Hepatocyte (in vitro differentiated cells): ENCODE measurements around the gene NUBPL. TPM values are rescaled to one million over a fixed set of nuclear protein-coding genes. Genes with fewer than 3 reads are reported as not detected.

Source experiments
- DNase-seq: peaks from one replicate; pipeline ENCODE4 v3.0.0-alpha.2; 2016; ENCODE audit warnings: low spot score
- H2AFZ ChIP-seq: fragments of 200-600 bp; sonication (generic); 2 replicates; pipeline ENCODE4 v1.6.0; 2016; ENCODE audit warnings: antibody characterized with exemption, mild to moderate bottlenecking
- H3K27ac ChIP-seq: fragments of 200-600 bp; sonication (generic); 2 replicates; pipeline ENCODE4 v1.5.1; 2016; ENCODE audit warnings: mild to moderate bottlenecking
- H3K27me3 ChIP-seq: fragments of 200-600 bp; sonication (generic); 2 replicates; pipeline ENCODE4 v1.6.1; 2016
- H3K36me3 ChIP-seq: fragments of 200-600 bp; sonication (generic); replicated peaks from 2 replicates; pipeline ENCODE4 v1.5.1; 2016; ENCODE audit warnings: low read depth; ENCODE audit not compliant: insufficient read depth
- H3K4me1 ChIP-seq: fragments of 200-600 bp; sonication (generic); 2 replicates; pipeline ENCODE4 v1.5.1; 2016; ENCODE audit warnings: mild to moderate bottlenecking, moderate library complexity; ENCODE audit not compliant: insufficient read depth
- H3K4me2 ChIP-seq: fragments of 200-600 bp; sonication (generic); 2 replicates; pipeline ENCODE4 v1.6.0; 2016
- H3K4me3 ChIP-seq: fragments of 200-600 bp; sonication (generic); 2 replicates; pipeline ENCODE4 v1.5.1; 2016; ENCODE audit warnings: mild to moderate bottlenecking
- H3K79me2 ChIP-seq: fragments of 200-600 bp; sonication (generic); 2 replicates; pipeline ENCODE4 v1.6.0; 2017; ENCODE audit warnings: mild to moderate bottlenecking
- H3K9me2 ChIP-seq: fragments of 200-600 bp; sonication (generic); replicated peaks from 2 replicates; pipeline ENCODE4 v1.6.0; 2017; ENCODE audit warnings: mild to moderate bottlenecking; ENCODE audit not compliant: insufficient read depth
- H3K9me3 ChIP-seq: fragments of 200-600 bp; sonication (generic); 2 replicates; pipeline ENCODE4 v1.5.1; 2016; ENCODE audit warnings: low read depth, mild to moderate bottlenecking
- H4K20me1 ChIP-seq: fragments of 200-600 bp; sonication (generic); 2 replicates; pipeline ENCODE4 v1.6.0; 2016; ENCODE audit warnings: mild to moderate bottlenecking; ENCODE audit not compliant: insufficient read depth, poor library complexity, severe bottlenecking
- EZH2 ChIP-seq: fragments of 200-600 bp; sonication (generic); IDR thresholded peaks from 2 replicates; pipeline ENCODE4 v1.6.1; 2016; ENCODE audit warnings: antibody characterized with exemption, mild to moderate bottlenecking, borderline replicate concordance
- EZH2phosphoT487 ChIP-seq: fragments of 200-600 bp; sonication (generic); IDR thresholded peaks from one replicate; pipeline ENCODE4 v1.6.1; 2018; ENCODE audit warnings: antibody characterized with exemption, mild to moderate bottlenecking, low read depth, moderate library complexity; ENCODE audit not compliant: unreplicated experiment, severe bottlenecking
- WGBS: methylation state at CpG from one replicate; pipeline ENCODE4 v1.1.6; 2016; ENCODE audit warnings: low lambda C conversion rate; ENCODE audit errors: missing lambda C conversion rate; 5-methylcytosine and 5-hydroxymethylcytosine counted together
- polyA plus RNA-seq: library from polyadenylated mRNA; unstranded; fragments of >200 nt; fragmentation: Nextera tagmentation; extraction: Ambion mirVana; gene quantifications from 2 replicates; pipeline ENCODE4 v1.2.1, GENCODE V29; 2016
- total RNA-seq: library from RNA; depleted of rRNA; stranded (reverse); fragments of >200 nt; gene quantifications from 2 replicates; pipeline ENCODE4 v1.2.3, GENCODE V29; 2014
- TF ChIP-seq, protein P1 (sequence below): fragments of 200-600 bp; sonication (generic); IDR thresholded peaks from 2 replicates; pipeline ENCODE4 v1.5.1; 2016; ENCODE audit warnings: antibody characterized with exemption, mild to moderate bottlenecking; ENCODE audit not compliant: poor library complexity

The NUBPL gene
- total and polyA plus RNA-seq, 2 experiments from 2014 or later: 7.4 to 14.8 TPM

DNA sequence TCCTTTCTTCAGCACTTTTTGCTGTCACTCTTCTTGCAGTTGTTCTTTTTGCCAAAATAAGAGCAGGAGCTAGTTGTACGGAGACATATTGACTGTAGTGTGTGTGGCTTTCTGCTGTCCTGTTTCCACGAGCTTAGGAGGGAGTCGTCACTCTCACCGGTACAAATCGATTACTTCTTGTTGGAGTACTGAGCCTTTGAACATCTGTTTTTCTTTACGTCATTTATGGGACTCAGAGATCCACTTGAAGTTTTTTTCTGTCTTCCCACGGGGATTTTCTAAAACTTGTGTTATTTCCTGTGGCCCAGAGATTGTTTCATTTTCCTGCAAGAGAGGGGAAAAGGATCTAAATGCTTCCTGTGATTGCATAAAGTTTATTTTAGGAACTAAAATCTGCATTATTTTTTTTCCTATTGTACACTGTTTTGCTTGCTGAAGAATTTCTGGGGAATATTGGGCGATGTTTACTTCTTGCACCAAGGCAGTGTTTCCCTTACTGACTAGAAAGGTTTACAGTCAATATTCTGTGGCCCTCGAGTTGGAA lies 316.1 kb downstream of the NUBPL start:
- Histone ChIP-seq H3K9me2 (no peaks in the 10 kb centered on the region), H3K4me1 (no peaks in the 10 kb centered on the region), H3K27me3 (no peaks in the 10 kb centered on the region), H3K79me2 (no peaks in the 10 kb centered on the region), H2AFZ (no peak overlapping the region), H4K20me1 (no peaks in the 10 kb centered on the region), H3K9me3 (no peaks in the 10 kb centered on the region), H3K36me3 (no peaks in the 10 kb centered on the region), H3K27ac (no peak overlapping the region), H3K4me3 (no peak overlapping the region), H3K4me2 (peak overlapping the region; percentile 16)
- TF ChIP-seq, protein P1, sequence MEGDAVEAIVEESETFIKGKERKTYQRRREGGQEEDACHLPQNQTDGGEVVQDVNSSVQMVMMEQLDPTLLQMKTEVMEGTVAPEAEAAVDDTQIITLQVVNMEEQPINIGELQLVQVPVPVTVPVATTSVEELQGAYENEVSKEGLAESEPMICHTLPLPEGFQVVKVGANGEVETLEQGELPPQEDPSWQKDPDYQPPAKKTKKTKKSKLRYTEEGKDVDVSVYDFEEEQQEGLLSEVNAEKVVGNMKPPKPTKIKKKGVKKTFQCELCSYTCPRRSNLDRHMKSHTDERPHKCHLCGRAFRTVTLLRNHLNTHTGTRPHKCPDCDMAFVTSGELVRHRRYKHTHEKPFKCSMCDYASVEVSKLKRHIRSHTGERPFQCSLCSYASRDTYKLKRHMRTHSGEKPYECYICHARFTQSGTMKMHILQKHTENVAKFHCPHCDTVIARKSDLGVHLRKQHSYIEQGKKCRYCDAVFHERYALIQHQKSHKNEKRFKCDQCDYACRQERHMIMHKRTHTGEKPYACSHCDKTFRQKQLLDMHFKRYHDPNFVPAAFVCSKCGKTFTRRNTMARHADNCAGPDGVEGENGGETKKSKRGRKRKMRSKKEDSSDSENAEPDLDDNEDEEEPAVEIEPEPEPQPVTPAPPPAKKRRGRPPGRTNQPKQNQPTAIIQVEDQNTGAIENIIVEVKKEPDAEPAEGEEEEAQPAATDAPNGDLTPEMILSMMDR: no peak
- TF ChIP-seq EZH2: no peak
- whole genome bisulfite sequencing: 53% methylated on average over 9 of the region's 9 CpGs
- no peak for DNase-seq

DNA sequence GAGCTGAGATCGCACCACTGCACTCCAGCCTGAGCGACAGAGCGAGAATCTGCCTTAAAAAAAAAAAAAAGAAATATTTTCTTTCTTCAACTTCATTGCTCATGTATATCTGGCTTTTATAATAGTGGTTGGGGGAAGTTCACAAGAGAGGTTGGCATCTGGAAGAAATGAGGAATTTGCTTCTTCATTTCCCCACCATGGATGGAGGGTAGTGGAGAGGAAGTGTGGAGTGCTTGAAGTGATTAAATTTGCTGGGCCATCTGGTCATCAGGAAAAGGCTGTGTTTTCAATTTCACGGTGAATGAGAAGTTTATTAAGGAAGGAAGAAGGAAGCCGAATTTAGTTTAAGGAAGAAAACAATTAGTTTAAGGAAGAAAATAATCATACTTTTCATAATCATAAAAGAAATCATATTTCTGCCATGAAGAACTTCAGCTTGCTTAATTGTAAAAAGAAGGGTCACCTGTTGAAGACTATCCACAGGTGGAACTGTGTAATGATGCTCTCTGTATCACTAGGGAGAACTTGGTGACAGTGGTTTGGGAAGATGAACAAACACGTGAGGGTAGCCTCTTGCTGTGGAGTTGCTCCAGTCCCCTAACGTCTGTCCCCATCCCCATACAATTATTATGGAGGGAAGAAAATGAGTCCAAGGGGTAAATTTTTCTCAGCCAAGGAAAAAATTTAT lies 318.6 kb downstream of the NUBPL start:
- H3K79me2 ChIP-seq: no peaks in the 10 kb centered on the region
- H3K4me3 ChIP-seq: no peak overlapping the region
- no peaks in the 10 kb centered on the region for H4K20me1 ChIP-seq
- H2AFZ ChIP-seq: no peak overlapping the region
- no peak overlapping the region for H3K27ac ChIP-seq
- no peaks in the 10 kb centered on the region for H3K4me1 ChIP-seq
- no peaks in the 10 kb centered on the region for H3K36me3 ChIP-seq
- DNase-seq: no peak
- TF ChIP-seq, protein P1: no peak
- TF ChIP-seq EZH2 (no peak), EZH2phosphoT487 (no peak)
- no peaks in the 10 kb centered on the region for H3K27me3 ChIP-seq
- H3K9me2 ChIP-seq: no peaks in the 10 kb centered on the region
- no peaks in the 10 kb centered on the region for H3K9me3 ChIP-seq
- no peak overlapping the region for H3K4me2 ChIP-seq
- WGBS: 92% methylated on average over 7 of the region's 7 CpGs

DNA sequence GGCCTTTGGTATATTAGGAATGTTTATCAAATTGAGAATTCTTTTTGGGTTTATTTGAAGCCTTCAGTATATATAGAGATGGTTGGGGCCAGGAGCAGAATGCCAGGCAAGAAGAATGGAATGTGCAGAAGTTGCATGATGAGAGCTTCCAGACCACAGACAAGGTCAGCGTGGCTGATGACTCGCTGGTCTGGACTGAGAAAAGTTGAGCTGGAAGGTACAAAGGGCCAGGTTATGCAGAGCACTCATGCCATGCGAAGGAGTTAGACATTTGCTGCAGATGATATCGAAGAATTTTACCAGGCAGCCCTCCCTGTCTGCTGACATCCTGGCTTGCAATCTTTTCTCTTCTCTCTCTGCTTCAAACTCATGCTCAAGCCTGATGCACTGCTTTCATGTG lies 319.7 kb downstream of the NUBPL start:
- no peaks in the 10 kb centered on the region for H3K4me1 ChIP-seq
- H3K36me3 ChIP-seq: no peaks in the 10 kb centered on the region
- DNase-seq: peak; percentile 47
- TF ChIP-seq EZH2phosphoT487 (no peak), EZH2 (no peak)
- TF ChIP-seq, protein P1: no peak
- H3K4me2 ChIP-seq: no peak overlapping the region
- 62% methylated on average over 4 of the region's 4 CpGs for WGBS
- no peak overlapping the region for H3K4me3 ChIP-seq
- H3K9me3 ChIP-seq: no peaks in the 10 kb centered on the region
- H3K27me3 ChIP-seq: no peaks in the 10 kb centered on the region
- H2AFZ ChIP-seq: no peak overlapping the region
- no peaks in the 10 kb centered on the region for H3K9me2 ChIP-seq
- H4K20me1 ChIP-seq: no peaks in the 10 kb centered on the region
- H3K79me2 ChIP-seq: no peaks in the 10 kb centered on the region
- peak overlapping the region; percentile 32 for H3K27ac ChIP-seq
